SW480 (cell line): ENCODE data around the gene TOP1.
A peak's percentile ranks its signal among the peaks of the same experiment; 100 is the strongest.

Experiments used
- DNase-seq: peaks from one replicate; pipeline ENCODE4 v3.0.0-alpha.2; 2016; ENCODE audit warnings: low spot score

TOP1 gene

GRCh38 chr20:41058674-41059635 lies 30.3 kb downstream of the TOP1 start:
- no peak for DNase-seq

GRCh38 chr20:41061155-41061554 lies 32.5 kb downstream of the TOP1 start:
- DNase-seq: no peak

GRCh38 chr20:41063442-41063841 lies 34.8 kb downstream of the TOP1 start:
- DNase-seq: no peak

- DNase-seq: no peak
These were observed 35.8 kb downstream of the TOP1 start for GRCh38 chr20:41064377-41064776.

- DNase-seq: no peak
These were observed 37.1 kb downstream of the TOP1 start for GRCh38 chr20:41065716-41066115.

GRCh38 chr20:41068806-41069205 lies 40.2 kb downstream of the TOP1 start:
- DNase-seq: no peak

GRCh38 chr20:41072190-41072863 lies 43.7 kb downstream of the TOP1 start:
- DNase-seq: no peak

GRCh38 chr20:41072915-41073314 lies 44.3 kb downstream of the TOP1 start:
- DNase-seq: no peak

- DNase-seq: no peak
These were observed 45.8 kb downstream of the TOP1 start for GRCh38 chr20:41074441-41074840.

GRCh38 chr20:41076776-41077175 lies 48.2 kb downstream of the TOP1 start:
- no peak for DNase-seq

- DNase-seq: peak; percentile 60
These were observed 49.7 kb downstream of the TOP1 start for GRCh38 chr20:41078329-41078728.

GRCh38 chr20:41079066-41079465 lies 50.4 kb downstream of the TOP1 start:
- no peak for DNase-seq

- no peak for DNase-seq
These were observed 52.2 kb downstream of the TOP1 start for GRCh38 chr20:41080866-41081265.

GRCh38 chr20:41081276-41081814 lies 52.7 kb downstream of the TOP1 start:
- no peak for DNase-seq

GRCh38 chr20:41082306-41082705 lies 53.7 kb downstream of the TOP1 start:
- DNase-seq: no peak

- no peak for DNase-seq
These were observed 57.0 kb downstream of the TOP1 start for GRCh38 chr20:41085606-41086005.

- DNase-seq: no peak
These were observed 58.0 kb downstream of the TOP1 start for GRCh38 chr20:41086402-41087324.

- no peak for DNase-seq
These were observed 58.7 kb downstream of the TOP1 start for GRCh38 chr20:41087325-41087685.

- no peak for DNase-seq
These were observed 59.2 kb downstream of the TOP1 start for GRCh38 chr20:41087777-41088176.

- DNase-seq: no peak
These were observed 60.9 kb downstream of the TOP1 start for GRCh38 chr20:41089555-41089954.

GRCh38 chr20:41091927-41092326 lies 63.3 kb downstream of the TOP1 start:
- no peak for DNase-seq
